IMR-90 (cell line): ENCODE measurements around the gene ATP8B2.
"Not testable (repeated sequence)": the region's sequence is repeated elsewhere in the genome, so short reads cannot be mapped to it uniquely, and the experiment has no call there.

Experiments
- MAFK ChIP-seq: IDR thresholded peaks from 2 replicates; pipeline ENCODE4 v1.6.1; 2012; ENCODE audit warnings: low read depth, low read length, improper control_type of control experiment
- MAZ ChIP-seq: IDR thresholded peaks from 2 replicates; pipeline ENCODE4 v1.6.1; 2012; ENCODE audit warnings: low read depth, mild to moderate bottlenecking, low read length, improper control_type of control experiment, moderate library complexity, borderline replicate concordance
- MXI1 ChIP-seq: IDR thresholded peaks from 2 replicates; pipeline ENCODE4 v1.6.1; 2012; ENCODE audit warnings: low read depth, mild to moderate bottlenecking, low read length, moderate library complexity, borderline replicate concordance
- NFE2L2 ChIP-seq: fragments of 150-350 bp; IDR thresholded peaks from 2 replicates; pipeline ENCODE4 v1.6.1; 2016; ENCODE audit warnings: low read depth, mild to moderate bottlenecking, low read length
- POLR2A ChIP-seq: IDR thresholded peaks from 2 replicates; pipeline ENCODE4 v1.6.1; 2012; ENCODE audit warnings: mild to moderate bottlenecking, low read depth, low read length
- SMC3 ChIP-seq: fragments of 150-350 bp; IDR thresholded peaks from 2 replicates; pipeline ENCODE4 v1.6.1; 2016; ENCODE audit warnings: low read depth, mild to moderate bottlenecking, antibody characterized with exemption, low read length, moderate library complexity
- TF ChIP-seq, protein P1 (sequence below): conservative IDR thresholded peaks from 2 replicates; pipeline ENCODE4 v1.5.1; 2012; ENCODE audit warnings: mild to moderate bottlenecking, low read depth, low read length, improper control_type of control experiment

DNA sequence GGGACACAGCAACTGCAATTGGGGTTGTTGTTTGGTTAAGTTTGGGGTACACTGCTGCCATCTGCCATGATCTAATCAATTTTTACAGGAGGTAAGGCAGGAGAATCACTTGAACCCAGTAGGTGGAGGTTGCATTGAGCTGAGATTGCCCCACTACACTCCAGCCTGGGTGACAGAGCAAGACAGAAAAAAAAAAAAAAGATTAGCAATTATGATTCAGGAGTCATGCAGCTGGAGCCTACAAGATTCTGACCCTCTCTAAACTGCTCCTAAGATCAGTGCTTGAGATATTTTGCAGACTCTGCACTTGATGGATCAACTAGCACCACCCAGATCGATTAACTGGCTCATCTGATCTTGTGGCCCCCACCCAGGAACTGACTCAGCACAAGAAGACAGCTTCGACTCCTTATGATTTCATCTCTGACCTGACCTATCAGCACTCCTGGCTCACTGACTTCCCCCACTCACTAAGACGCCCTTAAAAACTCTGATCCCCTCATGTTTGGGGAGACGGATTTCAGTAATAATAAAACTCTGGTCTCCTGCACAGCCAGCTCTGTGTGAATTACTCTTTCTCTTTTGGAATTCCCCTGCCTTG, 17.6 kb upstream of the ATP8B2 start:
- TF ChIP-seq, protein P1, sequence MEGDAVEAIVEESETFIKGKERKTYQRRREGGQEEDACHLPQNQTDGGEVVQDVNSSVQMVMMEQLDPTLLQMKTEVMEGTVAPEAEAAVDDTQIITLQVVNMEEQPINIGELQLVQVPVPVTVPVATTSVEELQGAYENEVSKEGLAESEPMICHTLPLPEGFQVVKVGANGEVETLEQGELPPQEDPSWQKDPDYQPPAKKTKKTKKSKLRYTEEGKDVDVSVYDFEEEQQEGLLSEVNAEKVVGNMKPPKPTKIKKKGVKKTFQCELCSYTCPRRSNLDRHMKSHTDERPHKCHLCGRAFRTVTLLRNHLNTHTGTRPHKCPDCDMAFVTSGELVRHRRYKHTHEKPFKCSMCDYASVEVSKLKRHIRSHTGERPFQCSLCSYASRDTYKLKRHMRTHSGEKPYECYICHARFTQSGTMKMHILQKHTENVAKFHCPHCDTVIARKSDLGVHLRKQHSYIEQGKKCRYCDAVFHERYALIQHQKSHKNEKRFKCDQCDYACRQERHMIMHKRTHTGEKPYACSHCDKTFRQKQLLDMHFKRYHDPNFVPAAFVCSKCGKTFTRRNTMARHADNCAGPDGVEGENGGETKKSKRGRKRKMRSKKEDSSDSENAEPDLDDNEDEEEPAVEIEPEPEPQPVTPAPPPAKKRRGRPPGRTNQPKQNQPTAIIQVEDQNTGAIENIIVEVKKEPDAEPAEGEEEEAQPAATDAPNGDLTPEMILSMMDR, result not testable (repeated sequence)
- not testable (repeated sequence) for TF ChIP-seq MAFK, MAZ, SMC3, POLR2A, MXI1, NFE2L2
